Measurements from ENCODE around the gene LMF1. TPM values are rescaled to one million over a fixed set of nuclear protein-coding genes. Genes with fewer than 3 reads are reported as not detected.

The LMF1 gene
- total RNA-seq, 2 experiments from 2014 or later, result 17.0 to 31.4 TPM

DNA sequence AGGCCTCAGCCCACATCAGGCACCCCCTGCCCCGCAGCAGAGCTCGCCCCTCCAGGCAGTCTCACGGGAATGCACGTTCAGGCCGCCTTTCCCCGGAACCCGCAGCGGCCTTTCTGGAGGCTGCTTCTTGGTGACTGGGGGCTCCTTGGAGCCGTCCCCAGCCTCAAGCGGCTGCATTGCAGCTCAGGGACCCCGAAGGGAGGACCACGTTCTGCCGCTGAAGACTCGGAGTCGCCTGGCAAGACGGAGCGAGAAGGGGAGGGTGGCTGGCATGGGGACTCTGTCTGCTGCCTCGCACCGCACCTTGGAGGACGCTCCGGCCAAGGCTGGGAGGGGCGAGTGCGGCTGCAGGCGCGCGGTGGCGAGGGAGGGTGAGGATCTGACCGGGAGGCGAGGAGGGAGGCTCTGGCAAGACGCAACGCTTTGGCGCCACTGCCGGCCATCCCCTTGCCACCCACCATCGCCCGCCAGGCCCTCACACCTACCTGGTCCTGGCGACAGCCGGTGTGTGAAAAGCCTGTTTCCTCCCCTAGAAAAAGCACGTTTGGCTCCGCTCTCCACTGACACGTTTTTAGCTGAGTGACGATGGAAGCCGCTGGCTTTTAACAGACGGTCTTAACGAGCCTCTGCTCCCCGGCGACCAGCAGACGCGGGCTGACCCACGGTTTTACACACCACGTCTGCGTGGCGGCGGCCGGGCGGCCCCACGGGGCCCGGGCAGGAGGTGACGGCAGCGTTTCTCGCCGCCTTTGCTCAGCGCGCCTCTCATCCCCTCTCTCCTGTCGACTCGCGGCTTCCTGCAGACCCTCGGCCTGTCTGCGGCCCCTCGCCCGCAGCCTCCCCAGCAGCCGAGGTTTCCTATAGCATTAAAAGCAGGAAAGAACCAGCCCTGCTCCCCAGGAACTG is 153.5 kb downstream of the LMF1 start:
- H3K9me2 ChIP-seq (ENCODE audit: insufficient read depth, low read length), result no peaks in the 10 kb centered on the region
- no peak for DNase-seq (ENCODE audit: low spot score)
- H3K4me3 ChIP-seq (ENCODE audit: low read depth, low read length, poor library complexity, severe bottlenecking), result no peak overlapping the region
- POLR2A ChIA-PET, result no interaction called here
- H3K9me3 ChIP-seq (ENCODE audit: low read length), result no peaks in the 10 kb centered on the region
- CTCF ChIA-PET (ENCODE audit: unreplicated experiment), result no interaction called here
- no peaks in the 10 kb centered on the region for H4K20me1 ChIP-seq (ENCODE audit: insufficient read depth, low read length)
- H2AFZ ChIP-seq (ENCODE audit: low read length), result no peak overlapping the region
- intact Hi-C loops (cut with micrococcal nuclease; ENCODE audit: unreplicated experiment), result no loop called here
- no peak overlapping the region for H3K27ac ChIP-seq (ENCODE audit: low read depth, low read length, poor library complexity, severe bottlenecking)
- no peaks in the 10 kb centered on the region for H3K79me2 ChIP-seq (ENCODE audit: insufficient read depth, low read depth, low read length)
- H3K4me1 ChIP-seq (ENCODE audit: insufficient read depth, low read length, poor library complexity, severe bottlenecking), result no peaks in the 10 kb centered on the region
- no TSS peak for BruUV-seq (replicated peaks)
- H3K4me2 ChIP-seq (ENCODE audit: low read length), result no peak overlapping the region
- no peaks in the 10 kb centered on the region for H3K36me3 ChIP-seq (ENCODE audit: insufficient read depth, low read length)
- TF ChIP-seq EZH2phosphoT487 (IDR thresholded peaks at IDR 0.05; ENCODE audit: borderline replicate concordance, low read depth, low read length) (no peak), CTCF (conservative IDR thresholded peaks at IDR 0.05; ENCODE audit: low read length) (no peak)

GRCh38 chr16:815861-816260 is 154.9 kb downstream of the LMF1 start:
- Histone ChIP-seq H3K27ac (ENCODE audit: low read depth, low read length, poor library complexity, severe bottlenecking) (no peak overlapping the region), H3K4me3 (ENCODE audit: low read depth, low read length, poor library complexity, severe bottlenecking) (no peak overlapping the region), H3K9me3 (ENCODE audit: low read length) (no peaks in the 10 kb centered on the region), H3K36me3 (ENCODE audit: insufficient read depth, low read length) (no peaks in the 10 kb centered on the region), H2AFZ (ENCODE audit: low read length) (no peak overlapping the region), H3K4me2 (ENCODE audit: low read length) (no peak overlapping the region), H3K4me1 (ENCODE audit: insufficient read depth, low read length, poor library complexity, severe bottlenecking) (no peaks in the 10 kb centered on the region), H4K20me1 (ENCODE audit: insufficient read depth, low read length) (no peaks in the 10 kb centered on the region), H3K79me2 (ENCODE audit: insufficient read depth, low read depth, low read length) (no peaks in the 10 kb centered on the region), H3K9me2 (ENCODE audit: insufficient read depth, low read length) (no peaks in the 10 kb centered on the region)
- intact Hi-C loops (cut with micrococcal nuclease; ENCODE audit: unreplicated experiment), result no loop called here
- no TSS peak for BruUV-seq (replicated peaks)
- TF ChIP-seq EZH2phosphoT487 (IDR thresholded peaks at IDR 0.05; ENCODE audit: borderline replicate concordance, low read depth, low read length) (no peak), CTCF (conservative IDR thresholded peaks at IDR 0.05; ENCODE audit: low read length) (no peak)
- ChIA-PET CTCF (ENCODE audit: unreplicated experiment) (no interaction called here), POLR2A (no interaction called here)
- DNase-seq (ENCODE audit: low spot score), result no peak

DNA sequence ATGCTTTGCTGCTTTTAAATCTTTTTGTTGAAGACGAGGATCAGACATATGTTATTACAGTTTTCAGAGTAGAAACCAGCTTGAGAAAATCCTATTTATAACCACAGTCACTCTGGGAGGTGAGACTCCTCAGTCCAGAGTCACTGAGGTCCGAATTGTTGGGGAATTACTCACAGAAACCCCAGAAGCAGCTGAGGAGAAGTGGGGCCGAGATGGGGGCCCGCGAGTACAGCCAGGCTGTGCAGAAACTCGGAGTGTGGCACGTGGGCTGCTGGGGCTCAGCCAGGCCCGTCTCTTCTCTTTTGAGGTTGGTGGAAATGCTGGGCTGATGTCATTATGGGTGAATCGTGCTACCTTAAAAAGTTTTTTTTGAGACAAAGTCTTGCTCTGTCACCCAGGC is 155.8 kb downstream of the LMF1 start:
- Histone ChIP-seq H3K4me3 (ENCODE audit: low read depth, low read length, poor library complexity, severe bottlenecking) (no peak overlapping the region), H4K20me1 (ENCODE audit: insufficient read depth, low read length) (no peaks in the 10 kb centered on the region), H2AFZ (ENCODE audit: low read length) (no peak overlapping the region), H3K9me2 (ENCODE audit: insufficient read depth, low read length) (no peaks in the 10 kb centered on the region), H3K9me3 (ENCODE audit: low read length) (no peaks in the 10 kb centered on the region), H3K27ac (ENCODE audit: low read depth, low read length, poor library complexity, severe bottlenecking) (no peak overlapping the region), H3K4me2 (ENCODE audit: low read length) (no peak overlapping the region), H3K36me3 (ENCODE audit: insufficient read depth, low read length) (no peaks in the 10 kb centered on the region), H3K79me2 (ENCODE audit: insufficient read depth, low read depth, low read length) (no peaks in the 10 kb centered on the region), H3K4me1 (ENCODE audit: insufficient read depth, low read length, poor library complexity, severe bottlenecking) (no peaks in the 10 kb centered on the region)
- no peak for DNase-seq (ENCODE audit: low spot score)
- intact Hi-C loops (cut with micrococcal nuclease; ENCODE audit: unreplicated experiment), result no loop called here
- CTCF ChIA-PET (ENCODE audit: unreplicated experiment), result no interaction called here
- TF ChIP-seq CTCF (conservative IDR thresholded peaks at IDR 0.05; ENCODE audit: low read length) (no peak), EZH2phosphoT487 (IDR thresholded peaks at IDR 0.05; ENCODE audit: borderline replicate concordance, low read depth, low read length) (no peak)
- BruUV-seq (replicated peaks), result no TSS peak
- POLR2A ChIA-PET, result no interaction called here

Data from OCI-LY7 (cell line).